Ectodermal cell (in vitro differentiated cells): ENCODE measurements around the gene B3GNT7.

Experiments used
- H3K27ac ChIP-seq: 2 replicates; pipeline ENCODE4 v1.7.0; 2013; ENCODE audit warnings: mild to moderate bottlenecking, low read depth, low read length; ENCODE audit not compliant: insufficient read depth, poor library complexity, severe bottlenecking
- H3K27me3 ChIP-seq: 2 replicates; pipeline ENCODE4 v1.7.0; 2013; ENCODE audit warnings: mild to moderate bottlenecking, low read length; ENCODE audit not compliant: insufficient read depth, control insufficient read depth, poor library complexity, severe bottlenecking
- H3K36me3 ChIP-seq: one replicate; pipeline ENCODE4 v1.7.0; 2013; ENCODE audit warnings: low read length; ENCODE audit not compliant: control insufficient read depth, insufficient read depth
- H3K4me1 ChIP-seq: one replicate; pipeline ENCODE4 v1.7.0; 2013; ENCODE audit warnings: low read length; ENCODE audit not compliant: control insufficient read depth, insufficient read depth
- H3K4me3 ChIP-seq: 2 replicates; pipeline ENCODE4 v1.7.0; 2013; ENCODE audit warnings: low read depth, low read length, control low read depth; ENCODE audit not compliant: insufficient read depth
- H3K9me3 ChIP-seq: 2 replicates; pipeline ENCODE4 v1.7.0; 2013; ENCODE audit warnings: mild to moderate bottlenecking, low read length, moderate library complexity; ENCODE audit not compliant: control insufficient read depth
- WGBS, 2 experiments: methylation state at CpG; one replicate each; pipeline ENCODE4 v1.1.7; 2013; ENCODE audit warnings: missing lambda C conversion rate in 2 of 2; 5-methylcytosine and 5-hydroxymethylcytosine counted together

Gene B3GNT7

GRCh38 chr2:231356466-231356844 is 39.1 kb upstream of the B3GNT7 start:
- no peak overlapping the region for H3K4me3 ChIP-seq

GRCh38 chr2:231357048-231357447 is 38.5 kb upstream of the B3GNT7 start:
- Histone ChIP-seq H3K4me1 (peaks cover 15% of the 10 kb centered on the region), H3K27me3 (no peaks in the 10 kb centered on the region), H3K9me3 (no peaks in the 10 kb centered on the region), H3K4me3 (no peak overlapping the region), H3K27ac (no peak overlapping the region), H3K36me3 (no peaks in the 10 kb centered on the region)
- 95% methylated on average over 7 of the region's 7 CpGs for WGBS, 2 experiments

More at GRCh38 chr2:231356466-231356844, 39.1 kb upstream of the B3GNT7 start:
- H3K9me3 ChIP-seq = no peaks in the 10 kb centered on the region
- no peaks in the 10 kb centered on the region for H3K27me3 ChIP-seq
- no peak overlapping the region for H3K27ac ChIP-seq
- H3K36me3 ChIP-seq = no peaks in the 10 kb centered on the region
- WGBS, 2 experiments = 81 to 82% methylated on average over 5 of the region's 5 CpGs
- H3K4me1 ChIP-seq = peaks cover 15% of the 10 kb centered on the region

GRCh38 chr2:231357931-231358330 is 37.6 kb upstream of the B3GNT7 start:
- no peaks in the 10 kb centered on the region for H3K9me3 ChIP-seq
- H3K27ac ChIP-seq = no peak overlapping the region
- WGBS, 2 experiments = 83 to 90% methylated on average over 4 of the region's 4 CpGs
- no peaks in the 10 kb centered on the region for H3K27me3 ChIP-seq
- peaks cover 15% of the 10 kb centered on the region for H3K4me1 ChIP-seq
- no peaks in the 10 kb centered on the region for H3K36me3 ChIP-seq
- H3K4me3 ChIP-seq = no peak overlapping the region

- no peaks in the 10 kb centered on the region for H3K9me3 ChIP-seq
- H3K36me3 ChIP-seq = no peaks in the 10 kb centered on the region
- H3K4me3 ChIP-seq = no peak overlapping the region
- 93 to 96% methylated on average over 10 of the region's 10 CpGs for WGBS, 2 experiments
- H3K27me3 ChIP-seq = no peaks in the 10 kb centered on the region
- H3K27ac ChIP-seq = no peak overlapping the region
- peaks cover 15% of the 10 kb centered on the region for H3K4me1 ChIP-seq
Measured at GRCh38 chr2:231359441-231359840, 36.1 kb upstream of the B3GNT7 start.

- no peak overlapping the region for H3K27ac ChIP-seq
- no peak overlapping the region for H3K4me3 ChIP-seq
- H3K4me1 ChIP-seq = peaks cover 15% of the 10 kb centered on the region
- 90 to 93% methylated on average over 11 of the region's 11 CpGs for WGBS, 2 experiments
- no peaks in the 10 kb centered on the region for H3K36me3 ChIP-seq
- no peaks in the 10 kb centered on the region for H3K9me3 ChIP-seq
- no peaks in the 10 kb centered on the region for H3K27me3 ChIP-seq
Measured at GRCh38 chr2:231359948-231360347, 35.6 kb upstream of the B3GNT7 start.

- Histone ChIP-seq H3K27me3 (no peaks in the 10 kb centered on the region), H3K9me3 (no peaks in the 10 kb centered on the region), H3K36me3 (no peaks in the 10 kb centered on the region), H3K27ac (no peak overlapping the region), H3K4me1 (peaks cover 15% of the 10 kb centered on the region), H3K4me3 (no peak overlapping the region)
- WGBS, 2 experiments = 86 to 89% methylated on average over 11 of the region's 11 CpGs
Measured at GRCh38 chr2:231360401-231360800, 35.1 kb upstream of the B3GNT7 start.

- Histone ChIP-seq H3K4me1 (peaks cover 10% of the 10 kb centered on the region), H3K27ac (no peak overlapping the region), H3K9me3 (no peaks in the 10 kb centered on the region), H3K4me3 (no peak overlapping the region), H3K27me3 (no peaks in the 10 kb centered on the region), H3K36me3 (no peaks in the 10 kb centered on the region)
- WGBS, 2 experiments = 95 to 97% methylated on average over 13 of the region's 13 CpGs
Measured at GRCh38 chr2:231360881-231361371, 34.6 kb upstream of the B3GNT7 start.

GRCh38 chr2:231361701-231362554 is 33.6 kb upstream of the B3GNT7 start:
- Histone ChIP-seq H3K27me3 (no peaks in the 10 kb centered on the region), H3K9me3 (no peaks in the 10 kb centered on the region), H3K27ac (no peak overlapping the region), H3K36me3 (no peaks in the 10 kb centered on the region), H3K4me1 (peaks cover under 1% of the 10 kb centered on the region), H3K4me3 (no peak overlapping the region)
- WGBS, 2 experiments = 83 to 84% methylated on average over 12 of the region's 12 CpGs

GRCh38 chr2:231362555-231363184 is 32.8 kb upstream of the B3GNT7 start:
- WGBS, 2 experiments = 92 to 95% methylated on average over 7 of the region's 9 CpGs
- no peak overlapping the region for H3K4me3 ChIP-seq
- no peak overlapping the region for H3K27ac ChIP-seq
- H3K36me3 ChIP-seq = no peaks in the 10 kb centered on the region
- no peaks in the 10 kb centered on the region for H3K9me3 ChIP-seq
- H3K27me3 ChIP-seq = no peaks in the 10 kb centered on the region
- H3K4me1 ChIP-seq = no peaks in the 10 kb centered on the region

- H3K27ac ChIP-seq = no peak overlapping the region
- WGBS, 2 experiments = 93 to 94% methylated on average over 5 of the region's 5 CpGs
- H3K4me3 ChIP-seq = no peak overlapping the region
- no peaks in the 10 kb centered on the region for H3K36me3 ChIP-seq
- H3K4me1 ChIP-seq = no peaks in the 10 kb centered on the region
- no peaks in the 10 kb centered on the region for H3K27me3 ChIP-seq
- no peaks in the 10 kb centered on the region for H3K9me3 ChIP-seq
Measured at GRCh38 chr2:231364061-231364460, 31.4 kb upstream of the B3GNT7 start.
